Loucy (cell line): ENCODE data around the gene METAP1D.

ENCODE experiments used
- EZH2phosphoT487 ChIP-seq: fragments of 200-600 bp; IDR thresholded peaks from 2 replicates; pipeline ENCODE4 v1.6.1; 2018; ENCODE audit warnings: antibody characterized with exemption, mild to moderate bottlenecking, moderate library complexity, borderline replicate concordance
- TF ChIP-seq, protein P1 (sequence below): fragments of 200-600 bp; sonication (generic); conservative IDR thresholded peaks from 2 replicates; pipeline ENCODE4 v1.5.1; 2014; ENCODE audit warnings: mild to moderate bottlenecking, antibody characterized with exemption, low read length

DNA sequence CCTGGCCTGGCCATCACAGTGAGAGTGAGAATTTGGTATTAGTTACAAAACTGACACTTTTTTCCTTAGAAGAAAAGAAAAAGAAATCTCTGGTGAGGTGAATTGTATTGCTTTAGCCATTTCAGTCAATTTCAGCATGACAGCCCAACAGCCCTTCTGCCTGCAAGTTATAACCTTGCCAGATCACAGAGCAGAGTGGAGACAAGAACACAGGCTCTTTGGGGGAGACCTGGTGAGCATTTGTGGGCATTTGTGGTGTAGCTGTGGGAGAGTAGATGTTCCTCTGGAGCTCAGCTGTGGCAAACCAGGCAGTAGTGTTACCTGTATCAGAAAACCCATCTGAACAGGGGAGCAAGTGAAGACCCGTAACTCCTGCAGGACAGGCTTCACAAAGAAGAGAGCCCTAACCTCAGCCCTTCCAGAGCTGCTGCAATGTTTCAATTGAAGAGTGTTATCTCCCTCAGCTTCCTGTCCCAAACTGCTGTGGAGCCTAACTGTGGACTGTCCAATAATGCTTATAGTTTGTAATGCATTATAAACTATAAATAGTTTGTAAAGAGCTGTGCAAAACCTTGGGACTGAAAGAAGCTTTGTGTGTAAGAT, 62.8 kb downstream of the METAP1D start:
- TF ChIP-seq, protein P1, sequence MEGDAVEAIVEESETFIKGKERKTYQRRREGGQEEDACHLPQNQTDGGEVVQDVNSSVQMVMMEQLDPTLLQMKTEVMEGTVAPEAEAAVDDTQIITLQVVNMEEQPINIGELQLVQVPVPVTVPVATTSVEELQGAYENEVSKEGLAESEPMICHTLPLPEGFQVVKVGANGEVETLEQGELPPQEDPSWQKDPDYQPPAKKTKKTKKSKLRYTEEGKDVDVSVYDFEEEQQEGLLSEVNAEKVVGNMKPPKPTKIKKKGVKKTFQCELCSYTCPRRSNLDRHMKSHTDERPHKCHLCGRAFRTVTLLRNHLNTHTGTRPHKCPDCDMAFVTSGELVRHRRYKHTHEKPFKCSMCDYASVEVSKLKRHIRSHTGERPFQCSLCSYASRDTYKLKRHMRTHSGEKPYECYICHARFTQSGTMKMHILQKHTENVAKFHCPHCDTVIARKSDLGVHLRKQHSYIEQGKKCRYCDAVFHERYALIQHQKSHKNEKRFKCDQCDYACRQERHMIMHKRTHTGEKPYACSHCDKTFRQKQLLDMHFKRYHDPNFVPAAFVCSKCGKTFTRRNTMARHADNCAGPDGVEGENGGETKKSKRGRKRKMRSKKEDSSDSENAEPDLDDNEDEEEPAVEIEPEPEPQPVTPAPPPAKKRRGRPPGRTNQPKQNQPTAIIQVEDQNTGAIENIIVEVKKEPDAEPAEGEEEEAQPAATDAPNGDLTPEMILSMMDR, result no peak
- TF ChIP-seq EZH2phosphoT487, result no peak
